Kidney tubule cell (primary cell): ENCODE results near the gene ARMC3.

Experiments used
- DNase-seq: peaks from one replicate; pipeline ENCODE4 v3.0.0-alpha.2; 2018; ENCODE audit warnings: low spot score

ARMC3 gene

DNA sequence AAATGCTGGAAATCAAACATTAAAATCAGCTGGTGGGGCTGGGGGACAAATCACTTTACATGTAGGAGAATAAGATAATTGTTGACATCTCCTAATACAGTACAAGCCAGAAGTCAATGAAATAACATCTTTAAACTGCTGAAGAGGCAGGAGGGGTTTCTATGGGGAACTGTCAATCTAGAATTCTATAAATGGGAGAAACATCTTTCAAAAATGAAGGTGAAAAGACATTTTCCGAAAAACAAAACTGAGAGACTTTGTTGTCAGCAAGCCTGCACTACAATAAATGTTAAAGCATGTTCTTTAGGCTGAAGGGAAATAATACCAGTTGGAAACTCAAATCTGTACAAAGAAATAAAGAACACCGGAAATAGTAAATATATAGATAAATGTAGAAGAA, 150.3 kb downstream of the ARMC3 start:
- no peak for DNase-seq

- no peak for DNase-seq
Measured at GRCh38 chr10:23079700-23080099, 151.8 kb downstream of the ARMC3 start.

DNA sequence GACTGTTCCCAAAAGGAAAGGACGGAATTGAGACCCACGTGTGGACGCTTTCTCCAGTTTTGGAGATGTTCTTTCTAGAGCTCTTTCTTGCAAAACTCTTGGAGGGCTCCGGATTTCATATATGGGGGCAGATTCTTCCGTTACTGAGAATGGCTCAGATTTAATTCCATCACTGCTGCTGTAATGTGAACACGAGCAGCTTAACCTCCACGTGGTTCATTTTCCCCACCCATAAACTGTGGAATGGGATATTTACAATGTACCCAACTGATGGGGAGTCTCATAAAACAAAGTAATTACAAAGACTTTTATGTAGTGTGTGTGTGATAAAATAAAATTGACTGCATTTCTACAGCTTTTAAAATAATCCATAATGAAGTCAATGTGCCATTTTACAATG, 152.4 kb downstream of the ARMC3 start:
- DNase-seq, result no peak

DNA sequence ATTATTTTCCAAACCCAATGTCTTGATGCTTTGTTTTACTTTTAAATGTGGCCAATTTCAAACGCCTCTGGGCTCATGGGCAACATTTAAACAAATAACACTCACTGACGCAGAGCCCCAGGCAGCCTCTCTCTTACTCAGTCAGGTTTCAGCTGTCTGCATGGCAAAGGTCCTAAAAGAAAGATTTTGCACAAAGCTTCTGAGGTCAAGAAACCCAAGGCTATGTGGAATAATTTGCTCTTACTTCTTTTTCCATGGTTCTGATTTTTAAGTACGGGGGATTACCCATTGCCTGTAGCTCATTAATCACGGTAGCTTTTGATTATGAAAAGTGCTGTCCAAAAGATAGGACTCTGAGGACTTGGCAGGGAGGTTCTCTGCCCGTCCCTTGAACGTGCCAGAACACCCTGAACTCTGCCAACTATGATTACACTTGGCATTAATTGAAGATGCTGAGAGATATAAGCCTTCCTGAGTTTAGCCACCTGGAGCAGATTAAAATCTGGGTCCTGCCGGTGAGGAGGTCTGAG, 153.4 kb downstream of the ARMC3 start:
- no peak for DNase-seq

DNA sequence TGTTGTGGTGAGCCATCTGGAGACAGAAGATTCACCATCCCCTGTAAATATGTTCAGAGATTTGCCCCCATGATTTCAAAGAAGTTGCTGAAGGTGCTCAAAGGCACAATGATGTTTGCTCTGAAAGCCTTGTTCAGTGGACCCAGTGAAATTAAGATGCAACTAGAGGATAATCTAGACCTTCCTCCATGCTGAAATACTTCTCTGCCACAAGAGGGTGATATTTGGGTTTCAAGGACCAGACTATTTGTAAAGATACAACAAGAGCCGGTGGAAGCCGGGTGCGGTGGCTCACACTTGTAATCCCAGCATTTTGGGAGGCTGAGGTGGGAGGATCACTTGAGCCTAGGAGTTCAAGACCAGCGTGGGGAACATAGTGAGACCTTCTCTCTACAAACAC, 154.0 kb downstream of the ARMC3 start:
- no peak for DNase-seq
